Globus pallidus (tissue), 1 donor: ENCODE data around the gene HCRT.

Source experiments
- DNase-seq: peaks from one replicate; pipeline ENCODE4 v3.0.0-alpha.2; 2015; ENCODE audit warnings: low spot score

HCRT gene

DNA sequence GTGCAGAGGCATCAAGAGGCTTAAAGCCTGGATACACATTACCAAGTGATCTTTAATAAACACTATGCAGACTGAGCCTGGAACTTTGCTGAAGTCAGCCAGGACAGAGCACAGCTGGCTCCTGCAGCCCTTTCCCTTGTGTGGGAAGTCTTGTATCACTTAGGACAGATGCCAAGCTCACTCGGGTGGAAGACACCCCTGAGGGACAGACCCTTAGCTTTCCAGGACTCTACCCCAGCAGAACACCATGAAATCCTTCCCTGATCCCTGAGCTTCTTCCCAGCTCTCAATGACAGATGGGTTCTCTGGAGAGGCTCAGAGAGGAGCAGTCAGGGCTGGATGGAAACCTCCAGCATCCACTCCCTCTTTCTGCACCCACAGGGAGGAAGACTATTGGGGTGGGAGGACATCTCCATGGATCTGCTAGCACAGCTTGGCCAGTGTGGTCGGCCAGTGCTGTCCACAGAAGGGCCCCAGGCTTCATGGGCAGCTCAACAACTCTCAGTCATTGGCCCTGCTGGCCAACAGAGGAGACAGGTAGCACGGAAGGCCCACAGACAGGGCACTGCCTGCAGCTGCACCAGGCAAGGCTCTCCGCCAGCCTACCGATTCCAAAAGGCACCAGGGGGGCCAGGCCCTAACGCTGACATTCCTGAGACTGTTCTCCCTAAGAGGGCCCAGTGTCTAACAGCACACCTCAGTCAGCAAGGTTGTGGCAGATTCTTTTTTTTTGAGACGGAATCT is 46.3 kb downstream of the HCRT start:
- no peak for DNase-seq

DNA sequence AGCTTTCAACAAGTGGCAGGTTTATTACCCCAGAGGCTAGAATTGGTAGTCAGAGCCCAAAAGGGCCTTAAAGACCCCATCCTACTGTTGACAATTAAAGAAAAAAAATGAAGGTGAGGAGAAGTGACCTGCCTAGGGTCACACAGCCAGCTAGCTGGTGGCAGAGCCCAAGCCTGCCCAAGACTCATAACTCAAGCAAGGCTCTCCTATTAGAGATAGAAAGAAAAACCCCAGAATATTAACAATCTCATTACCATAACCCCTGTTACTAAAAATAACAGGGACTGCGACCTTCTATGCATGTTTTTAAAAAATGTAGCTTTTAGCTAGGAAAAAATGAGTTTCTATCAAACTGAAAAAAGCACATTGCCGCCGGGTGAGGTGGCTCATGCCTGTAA is 48.6 kb downstream of the HCRT start:
- no peak for DNase-seq

DNA sequence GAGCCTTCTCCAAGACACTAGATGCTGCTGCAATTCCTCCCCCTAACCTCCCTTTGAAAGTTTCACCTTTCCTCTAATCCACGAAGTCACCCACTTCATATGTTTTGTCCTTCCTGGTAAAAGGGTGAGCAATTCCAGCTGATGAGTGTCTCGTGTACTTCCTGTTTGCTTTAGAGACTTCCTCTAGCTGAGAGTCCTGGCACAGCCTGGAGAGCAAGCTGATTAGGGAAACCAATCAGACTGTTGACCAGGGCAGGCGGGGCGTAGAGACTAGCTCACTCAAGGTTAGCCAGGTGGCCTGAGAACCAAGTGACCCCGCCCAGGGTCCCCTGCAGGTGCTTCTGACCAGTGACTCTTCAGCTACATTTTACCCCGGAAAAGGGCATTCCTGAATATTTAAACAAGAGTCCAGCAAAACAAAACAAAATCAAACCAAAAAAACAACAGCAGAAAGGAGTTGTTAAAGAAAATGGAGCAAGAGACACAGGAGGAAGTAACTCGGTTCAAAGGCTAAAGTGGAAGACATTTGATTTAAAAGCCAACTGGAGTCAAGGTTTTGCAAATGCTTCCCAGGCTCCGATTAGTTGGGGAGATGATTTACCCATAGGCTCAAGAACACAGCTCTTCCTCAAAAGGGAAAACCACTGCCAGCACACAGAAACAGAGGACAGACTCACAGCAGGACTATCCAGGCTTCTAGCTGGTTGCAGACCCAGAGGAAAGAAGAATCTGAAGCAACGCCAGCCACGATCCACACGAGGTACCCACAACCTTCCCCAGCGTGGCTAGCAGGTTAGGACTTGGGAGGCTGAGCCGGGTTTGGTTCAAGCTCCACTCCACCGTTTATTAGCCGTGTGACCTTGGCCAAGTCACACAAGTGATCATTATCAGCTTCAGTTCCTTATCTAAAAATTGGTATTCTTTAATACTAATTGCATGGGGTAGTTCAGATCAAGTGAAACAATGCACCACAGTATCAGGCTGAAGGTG is 49.3 kb downstream of the HCRT start:
- no peak for DNase-seq

DNA sequence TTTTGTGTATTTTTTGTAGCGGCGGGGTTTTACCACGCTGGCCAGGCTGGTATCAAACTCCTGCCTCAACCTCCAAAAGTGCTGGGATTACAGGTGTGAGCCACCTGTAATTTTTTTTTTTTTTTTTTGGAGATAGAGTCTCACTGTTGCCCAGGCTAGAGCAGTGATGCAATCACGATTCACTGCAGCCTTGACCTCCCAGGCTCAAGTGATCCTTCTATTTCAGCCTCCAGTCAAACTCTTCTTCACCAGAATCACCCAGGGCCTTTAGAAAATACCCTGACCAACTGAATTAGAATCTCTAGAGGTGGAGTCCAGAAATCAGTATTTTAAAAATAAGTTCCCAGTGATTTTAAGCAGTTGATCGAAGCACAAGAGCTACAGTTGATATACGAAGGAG is 50.1 kb downstream of the HCRT start:
- no peak for DNase-seq
